CD4-positive, alpha-beta T cell treated with Interleukin-15 for 4 hours (primary cell): ENCODE results near the gene SLC25A11.
"Not testable (repeated sequence)": the region's sequence is repeated elsewhere in the genome, so short reads cannot be mapped to it uniquely, and the experiment has no call there.

Experiments
- DNase-seq: peaks from one replicate; pipeline ENCODE4 v3.0.0-alpha.2; 2020; ENCODE audit warnings: low spot score

The SLC25A11 gene

GRCh38 chr17:4945176-4945943, 5.5 kb upstream of the SLC25A11 start:
- DNase-seq: peak; percentile 85

GRCh38 chr17:4944554-4945175, 4.8 kb upstream of the SLC25A11 start:
- no peak for DNase-seq

- peak; percentile 62 for DNase-seq
These were observed 4.3 kb upstream of the SLC25A11 start for GRCh38 chr17:4944163-4944553.

- no peak for DNase-seq
These were observed 3.1 kb upstream of the SLC25A11 start for GRCh38 chr17:4942760-4943508.

GRCh38 chr17:4941319-4941610, 1.4 kb upstream of the SLC25A11 start:
- no peak for DNase-seq

GRCh38 chr17:4940555-4941318, 891 bp upstream of the SLC25A11 start:
- DNase-seq: no peak

- DNase-seq: no peak
These were observed 375 bp downstream of the SLC25A11 start for GRCh38 chr17:4939546-4939795.

GRCh38 chr17:4938688-4939545, 929 bp downstream of the SLC25A11 start:
- DNase-seq: no peak

- no peak for DNase-seq
These were observed 1.8 kb downstream of the SLC25A11 start for GRCh38 chr17:4938069-4938491.

- DNase-seq: no peak
These were observed 2.3 kb downstream of the SLC25A11 start for GRCh38 chr17:4937553-4937952.

GRCh38 chr17:4936436-4936835, 3.4 kb downstream of the SLC25A11 start:
- DNase-seq: no peak

- no peak for DNase-seq
These were observed 4.2 kb downstream of the SLC25A11 start for GRCh38 chr17:4935650-4936049.

- no peak for DNase-seq
These were observed 5.5 kb downstream of the SLC25A11 start for GRCh38 chr17:4934173-4934979.

GRCh38 chr17:4933646-4934045, 6.2 kb downstream of the SLC25A11 start:
- no peak for DNase-seq

- DNase-seq: no peak
These were observed 7.1 kb downstream of the SLC25A11 start for GRCh38 chr17:4932756-4933155.

GRCh38 chr17:4931963-4932362, 7.9 kb downstream of the SLC25A11 start, which contains the start of gene GP1BA:
TSS of gene GP1BA (plus strand) at chr17:4932277. CDS start at chr17:4932605, 328 bp downstream.
- no peak for DNase-seq

- no peak for DNase-seq
These were observed 11.0 kb downstream of the SLC25A11 start for GRCh38 chr17:4928881-4929280.

- not testable (repeated sequence) for DNase-seq
These were observed 13.1 kb downstream of the SLC25A11 start for GRCh38 chr17:4926577-4927335.

GRCh38 chr17:4921320-4921719, 18.5 kb downstream of the SLC25A11 start:
- DNase-seq: no peak
